HG03432 (cell line): Measurements from ENCODE around the gene MYCN.
A peak's percentile ranks its signal among the peaks of the same experiment; 100 is the strongest.

ENCODE experiments used
- ATAC-seq: cut with Tn5 transposase; IDR thresholded peaks from one replicate; pipeline ENCODE4 v1.9.1; 2021; ENCODE audit warnings: mild to moderate bottlenecking, moderate library complexity; ENCODE audit not compliant: unreplicated experiment

MYCN gene

DNA sequence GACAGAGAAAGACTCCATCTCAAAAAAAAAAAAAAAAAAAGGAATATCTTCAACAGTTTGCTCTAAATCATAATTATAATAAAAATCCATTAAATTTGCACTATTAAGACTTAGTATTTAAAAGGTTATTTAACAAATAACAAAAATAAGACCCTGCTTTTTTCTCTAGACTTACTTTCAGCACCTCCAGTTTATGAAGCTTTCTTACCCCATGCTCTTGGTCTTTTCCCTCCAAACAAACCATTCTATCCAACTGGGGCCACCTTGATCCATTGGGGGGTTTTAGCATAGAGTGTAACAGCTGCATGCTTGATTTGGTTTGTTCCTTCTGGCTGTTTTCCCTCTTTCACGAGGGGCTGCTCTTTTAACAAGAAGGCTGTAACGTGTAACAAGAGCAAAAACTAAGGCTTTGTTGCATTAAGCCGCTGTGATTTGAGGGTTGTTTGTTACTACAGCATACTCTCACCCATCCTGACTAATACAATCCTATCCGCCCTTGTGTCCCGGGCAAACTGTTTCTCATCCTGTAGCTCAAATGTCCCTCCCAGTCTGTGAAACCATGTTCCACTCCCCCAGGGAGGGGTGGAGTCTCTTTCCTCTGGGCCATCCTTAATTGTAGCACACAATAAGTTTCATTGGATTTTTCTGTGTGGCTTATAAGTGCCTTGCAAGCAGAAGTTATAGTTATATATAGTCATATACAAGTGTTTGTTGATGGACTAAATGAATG, 9.6 kb upstream of the MYCN start:
- no peak for ATAC-seq

DNA sequence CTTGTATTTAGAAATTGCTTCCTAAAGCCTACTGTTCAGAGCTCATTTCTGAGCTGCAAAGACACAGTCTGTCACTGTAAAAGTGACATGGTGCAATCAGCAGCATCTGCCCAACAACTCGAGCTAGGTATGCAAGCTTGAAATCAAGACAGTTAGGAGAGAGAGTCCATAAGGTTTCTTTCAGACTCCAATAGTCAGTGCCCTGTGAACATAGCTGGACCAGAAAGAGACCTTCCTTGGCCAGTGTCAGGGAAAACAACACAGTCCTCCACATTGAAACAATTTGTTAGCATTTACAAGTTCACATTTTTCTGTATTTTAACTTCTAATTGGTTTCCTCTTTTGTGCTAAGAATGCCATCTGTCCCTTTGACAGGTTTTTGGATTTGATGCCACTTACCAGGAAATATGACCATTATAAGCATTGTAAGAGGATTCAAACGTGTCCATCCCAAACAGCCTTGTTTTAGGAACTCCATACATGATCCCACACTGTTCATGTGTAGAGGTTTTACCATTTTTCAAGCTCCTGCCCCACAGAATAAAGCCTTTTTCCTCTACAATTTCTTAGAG, 8.9 kb upstream of the MYCN start:
- ATAC-seq: no peak

- no peak for ATAC-seq
Measured at GRCh38 chr2:15931950-15932349, 8.4 kb upstream of the MYCN start.

DNA sequence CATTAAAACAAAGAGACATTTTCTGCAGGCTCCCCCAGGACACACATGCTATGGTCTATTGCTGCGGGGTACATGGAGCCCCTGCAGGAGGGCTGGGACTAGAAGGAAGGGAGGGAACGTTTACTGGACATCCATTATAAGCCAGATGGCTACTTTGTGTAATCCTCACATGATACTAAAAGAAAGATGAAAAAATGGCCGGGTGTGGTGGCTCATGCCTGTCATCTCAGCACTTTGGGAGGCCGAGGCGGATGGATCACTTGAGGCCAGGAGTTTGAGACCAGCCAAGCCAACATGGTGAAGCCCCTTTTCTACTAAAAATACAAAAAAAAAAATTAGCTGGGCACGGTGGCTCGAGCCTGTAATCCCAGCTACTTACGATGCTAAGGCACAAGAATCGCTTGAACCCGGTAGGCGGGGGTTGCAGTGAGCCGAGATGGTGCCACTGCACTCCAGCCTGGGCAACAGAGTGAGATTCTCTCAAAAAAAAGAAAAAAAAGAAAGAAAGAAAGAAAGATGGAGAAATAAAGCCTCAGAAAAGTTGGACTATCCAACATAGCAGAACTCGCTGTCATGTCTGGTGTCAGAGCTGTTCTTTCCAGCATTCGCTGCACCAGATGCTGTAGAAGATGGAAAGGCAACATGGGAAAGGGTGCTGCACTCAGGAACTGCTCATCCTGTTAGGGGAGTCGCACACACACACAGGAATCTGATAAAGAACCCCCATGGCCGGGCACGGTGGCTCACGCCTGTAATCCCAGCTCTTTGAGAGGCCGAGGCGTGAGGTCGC, 7.8 kb upstream of the MYCN start:
- no peak for ATAC-seq

GRCh38 chr2:15933184-15933845, 7.0 kb upstream of the MYCN start:
- no peak for ATAC-seq

- ATAC-seq: no peak
Measured at GRCh38 chr2:15934291-15934945, 5.9 kb upstream of the MYCN start.

- ATAC-seq: no peak
Measured at GRCh38 chr2:15935189-15935588, 5.2 kb upstream of the MYCN start.

GRCh38 chr2:15935675-15936074, 4.7 kb upstream of the MYCN start:
- ATAC-seq: no peak

DNA sequence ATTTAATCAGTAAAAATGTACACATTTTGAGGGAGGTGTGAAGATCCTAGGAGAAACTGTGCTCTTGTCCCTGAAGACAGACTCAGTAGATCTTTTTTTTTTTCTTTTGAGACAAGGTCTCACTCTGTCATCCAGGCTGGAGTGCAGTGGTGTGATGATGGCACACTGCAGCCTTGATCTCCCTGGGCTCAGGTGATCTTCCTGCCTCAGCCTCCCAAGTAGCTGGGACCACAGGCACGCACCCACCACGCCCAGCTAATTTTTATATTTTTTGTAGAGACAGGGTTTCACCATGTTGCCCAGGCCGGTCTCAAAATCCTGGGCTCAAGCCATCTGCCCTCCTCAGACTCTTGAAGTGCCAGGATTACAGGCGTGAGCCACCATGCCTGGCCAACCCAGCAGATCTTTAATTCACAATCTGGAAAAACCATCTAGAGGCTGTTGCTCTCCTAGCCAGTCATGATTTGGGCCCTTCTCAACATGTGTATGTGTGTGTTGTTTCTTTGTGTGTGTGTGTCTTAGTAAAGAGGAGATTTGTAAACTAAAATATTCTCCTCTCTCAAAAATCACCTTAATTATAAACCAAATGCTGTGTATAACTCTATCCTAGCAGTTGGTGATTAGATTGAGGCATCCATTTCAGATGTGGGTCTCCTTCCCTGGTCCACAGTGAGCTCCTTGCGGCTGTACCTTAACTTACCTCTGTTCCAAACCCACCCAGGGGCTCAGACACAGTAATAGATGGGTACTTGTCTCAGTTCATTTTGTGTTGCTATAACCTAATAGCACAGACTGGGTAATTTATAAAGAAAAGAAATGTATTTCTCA, 3.9 kb upstream of the MYCN start:
- no peak for ATAC-seq

DNA sequence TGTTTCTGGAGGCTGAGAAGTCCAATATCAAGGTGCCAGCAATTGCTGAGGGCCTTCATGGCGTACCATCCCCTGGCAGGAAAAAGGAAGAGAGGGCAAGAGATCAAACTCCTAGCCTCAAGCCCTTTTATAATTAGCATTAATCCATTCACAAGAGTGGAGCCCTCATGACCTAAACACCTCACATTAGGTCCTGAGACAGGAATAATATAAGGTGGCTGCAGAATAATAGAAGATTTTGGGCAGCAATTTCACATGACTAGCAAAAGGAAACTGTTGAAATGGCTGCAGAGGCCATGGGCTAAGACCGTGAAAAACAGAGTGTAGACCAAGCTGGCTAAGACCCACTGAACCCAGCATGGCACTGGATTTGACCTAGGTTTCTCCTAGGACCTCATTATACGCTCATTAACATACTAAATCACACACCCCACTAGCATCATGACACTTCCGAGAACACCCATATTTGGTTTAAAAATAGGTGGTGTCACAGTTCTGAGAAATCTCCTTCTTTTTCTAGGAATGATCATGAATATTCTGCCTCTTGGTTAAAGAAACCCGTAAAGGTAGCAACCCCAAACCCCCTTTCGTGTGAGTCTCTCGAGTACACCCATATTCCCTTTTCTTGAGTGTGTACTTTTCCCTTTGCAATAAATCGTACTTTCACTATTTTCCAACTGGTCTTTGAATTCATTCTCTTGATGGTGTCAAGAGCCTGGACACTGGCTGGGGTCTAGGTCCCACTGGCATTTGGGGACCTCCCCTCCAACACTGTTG, 3.1 kb upstream of the MYCN start:
- ATAC-seq: no peak

GRCh38 chr2:15937882-15938802, 2.2 kb upstream of the MYCN start:
- ATAC-seq: no peak

DNA sequence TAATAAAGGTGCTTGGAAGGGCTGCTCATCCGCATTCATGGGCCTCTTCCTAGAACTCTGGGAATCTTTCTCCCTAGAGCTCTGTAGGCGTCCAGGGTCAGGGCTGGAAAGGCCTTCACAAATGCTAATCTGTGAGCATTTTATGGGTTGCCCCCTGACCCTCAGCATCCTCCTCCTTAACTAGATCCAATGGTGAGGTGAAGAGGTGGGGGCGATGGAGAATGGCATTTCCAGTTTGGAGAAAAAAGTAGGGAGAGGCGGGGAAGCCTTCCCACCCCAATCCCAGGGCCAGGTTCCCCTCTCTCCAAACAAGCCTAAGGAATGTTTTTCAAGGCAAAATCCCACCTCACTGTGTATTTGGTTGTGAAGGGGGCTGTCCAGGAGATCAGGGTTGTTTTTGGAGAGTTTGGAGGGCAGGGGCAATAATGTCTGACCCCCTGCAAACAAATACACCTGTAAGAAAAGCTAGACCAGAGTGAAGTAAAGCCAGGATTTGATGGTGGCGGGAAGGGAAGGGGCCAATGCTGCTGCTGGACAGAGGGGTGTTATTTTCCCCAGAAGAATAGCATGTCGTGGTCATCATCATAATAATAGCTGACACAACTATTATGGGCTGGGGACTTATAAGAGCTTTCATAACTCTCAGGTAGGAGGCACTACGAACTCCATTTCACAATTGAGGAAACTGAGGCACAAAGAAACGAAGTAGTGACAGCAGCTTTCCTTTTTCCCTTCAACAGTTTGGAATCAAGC, 1.4 kb upstream of the MYCN start:
- no peak for ATAC-seq

- peak; percentile 71 for ATAC-seq
Measured at GRCh38 chr2:15939556-15939853, 845 bp upstream of the MYCN start.

DNA sequence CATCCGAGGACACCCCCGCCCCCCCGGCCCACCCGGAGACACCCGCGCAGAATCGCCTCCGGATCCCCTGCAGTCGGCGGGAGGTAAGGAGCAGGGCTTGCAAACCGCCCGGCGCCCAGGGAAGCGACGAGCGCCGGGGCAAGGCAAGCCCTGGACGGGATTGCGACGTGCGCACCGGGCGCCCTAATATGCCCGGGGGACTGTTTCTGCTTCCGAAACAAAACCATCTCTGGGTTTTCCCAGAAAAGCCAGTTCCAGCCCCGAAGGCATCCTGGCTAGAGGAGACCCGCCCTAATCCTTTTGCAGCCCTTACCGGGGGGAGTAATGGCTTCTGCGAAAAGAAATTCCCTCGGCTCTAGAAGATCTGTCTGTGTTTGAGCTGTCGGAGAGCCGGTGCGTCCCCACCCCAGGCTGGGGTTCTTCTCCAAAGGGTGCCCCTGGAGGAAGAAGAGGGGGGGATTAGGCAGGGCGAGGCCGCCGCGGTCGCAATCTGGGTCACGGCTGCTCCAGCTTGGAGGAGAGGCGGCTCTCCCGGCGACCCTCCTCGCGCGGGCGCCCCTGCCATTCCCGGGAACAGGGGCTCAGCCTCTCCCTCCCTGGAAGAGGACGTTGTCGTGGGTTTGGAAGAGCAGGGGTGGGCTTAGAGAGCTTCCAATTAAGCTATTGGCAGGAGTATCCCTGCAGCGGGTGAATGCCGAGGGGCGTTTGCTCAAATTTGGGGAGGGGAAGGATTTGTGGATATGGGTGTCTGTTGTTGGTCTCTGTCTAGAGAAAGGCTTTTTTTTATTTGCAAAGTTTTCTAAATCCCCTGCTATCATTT, 521 bp downstream of the MYCN start:
- ATAC-seq: no peak

GRCh38 chr2:15941481-15941850, 1.1 kb downstream of the MYCN start:
- no peak for ATAC-seq

DNA sequence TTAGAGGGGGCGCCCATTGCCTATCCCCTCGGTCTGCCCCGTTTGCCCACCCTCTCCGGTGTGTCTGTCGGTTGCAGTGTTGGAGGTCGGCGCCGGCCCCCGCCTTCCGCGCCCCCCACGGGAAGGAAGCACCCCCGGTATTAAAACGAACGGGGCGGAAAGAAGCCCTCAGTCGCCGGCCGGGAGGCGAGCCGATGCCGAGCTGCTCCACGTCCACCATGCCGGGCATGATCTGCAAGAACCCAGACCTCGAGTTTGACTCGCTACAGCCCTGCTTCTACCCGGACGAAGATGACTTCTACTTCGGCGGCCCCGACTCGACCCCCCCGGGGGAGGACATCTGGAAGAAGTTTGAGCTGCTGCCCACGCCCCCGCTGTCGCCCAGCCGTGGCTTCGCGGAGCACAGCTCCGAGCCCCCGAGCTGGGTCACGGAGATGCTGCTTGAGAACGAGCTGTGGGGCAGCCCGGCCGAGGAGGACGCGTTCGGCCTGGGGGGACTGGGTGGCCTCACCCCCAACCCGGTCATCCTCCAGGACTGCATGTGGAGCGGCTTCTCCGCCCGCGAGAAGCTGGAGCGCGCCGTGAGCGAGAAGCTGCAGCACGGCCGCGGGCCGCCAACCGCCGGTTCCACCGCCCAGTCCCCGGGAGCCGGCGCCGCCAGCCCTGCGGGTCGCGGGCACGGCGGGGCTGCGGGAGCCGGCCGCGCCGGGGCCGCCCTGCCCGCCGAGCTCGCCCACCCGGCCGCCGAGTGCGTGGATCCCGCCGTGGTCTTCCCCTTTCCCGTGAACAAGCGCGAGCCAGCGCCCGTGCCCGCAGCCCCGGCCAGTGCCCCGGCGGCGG, 1.7 kb downstream of the MYCN start:
- ATAC-seq: no peak
